Measurements from ENCODE around the gene OR4M1.
"Not testable (repeated sequence)": the region's sequence is repeated elsewhere in the genome, so short reads cannot be mapped to it uniquely, and the experiment has no call there.

The OR4M1 gene

GRCh38 chr14:19773204-19773603 lies at the start of gene OR4M1:
Gene OR4M1 (plus strand): TSS chr14:19773504. CDS start chr14:19780323, 6,819 bp downstream.
- not testable (repeated sequence) for DNase-seq

GRCh38 chr14:19729359-19729758 lies 43.9 kb upstream of the OR4M1 start:
- DNase-seq = no peak

- DNase-seq = no peak
Measured at GRCh38 chr14:19729763-19730162, 43.5 kb upstream of the OR4M1 start.

- DNase-seq = not testable (repeated sequence)
Measured at GRCh38 chr14:19733893-19734292, 39.4 kb upstream of the OR4M1 start.

GRCh38 chr14:19743256-19743655 lies 30.0 kb upstream of the OR4M1 start, which contains the start of gene OR4Q3:
Gene OR4Q3 (plus strand): TSS chr14:19743571.
- DNase-seq = no peak

GRCh38 chr14:19752316-19752715 lies 21.0 kb upstream of the OR4M1 start:
- not testable (repeated sequence) for DNase-seq

- DNase-seq = no peak
Measured at GRCh38 chr14:19754172-19754571, 19.1 kb upstream of the OR4M1 start.

GRCh38 chr14:19771491-19771890 lies 1.8 kb upstream of the OR4M1 start:
- DNase-seq = not testable (repeated sequence)

- no peak for DNase-seq
Measured at GRCh38 chr14:19771895-19772430, 1.3 kb upstream of the OR4M1 start.

GRCh38 chr14:19772454-19772853 lies 850 bp upstream of the OR4M1 start:
- DNase-seq = not testable (repeated sequence)

GRCh38 chr14:19775587-19775986 lies 2.3 kb downstream of the OR4M1 start:
- DNase-seq = no peak

- DNase-seq = not testable (repeated sequence)
Measured at GRCh38 chr14:19785848-19786247, 12.5 kb downstream of the OR4M1 start.

GRCh38 chr14:19787318-19787717 lies 14.0 kb downstream of the OR4M1 start:
- not testable (repeated sequence) for DNase-seq

GRCh38 chr14:19788150-19788549 lies 14.8 kb downstream of the OR4M1 start:
- not testable (repeated sequence) for DNase-seq

GRCh38 chr14:19796520-19797108 lies 23.3 kb downstream of the OR4M1 start:
- not testable (repeated sequence) for DNase-seq

GRCh38 chr14:19799880-19800279 lies 26.6 kb downstream of the OR4M1 start:
- no peak for DNase-seq

GRCh38 chr14:19800282-19801117 lies 27.2 kb downstream of the OR4M1 start:
- DNase-seq = no peak

- no peak for DNase-seq
Measured at GRCh38 chr14:19801118-19801464, 27.8 kb downstream of the OR4M1 start.

GRCh38 chr14:19803470-19803869 lies 30.2 kb downstream of the OR4M1 start, which contains the start of gene OR4N2:
Gene OR4N2 (plus strand): TSS chr14:19803770. CDS start chr14:19827449, 23,679 bp downstream.
- DNase-seq = not testable (repeated sequence)

GRCh38 chr14:19813171-19813920 lies 40.0 kb downstream of the OR4M1 start:
- DNase-seq = not testable (repeated sequence)

GRCh38 chr14:19819879-19820278 lies 46.6 kb downstream of the OR4M1 start:
- not testable (repeated sequence) for DNase-seq

- not testable (repeated sequence) for DNase-seq
Measured at GRCh38 chr14:19821016-19821415, 47.7 kb downstream of the OR4M1 start.

GRCh38 chr14:19823178-19823577 lies 49.9 kb downstream of the OR4M1 start:
- DNase-seq = no peak
